Activated naive CD8-positive, alpha-beta T cell (primary cell): ENCODE results near the gene SERPINB12.

Experiments used
- H3K27ac Mint-ChIP-seq: one replicate; pipeline ENCODE4 v1.8.0; 2021; ENCODE audit warnings: mixed read lengths
- H3K27me3 Mint-ChIP-seq: one replicate; pipeline ENCODE4 v1.8.0; 2021; ENCODE audit warnings: mixed read lengths
- H3K36me3 Mint-ChIP-seq: one replicate; pipeline ENCODE4 v1.8.0; 2021; ENCODE audit warnings: mixed read lengths
- H3K4me1 Mint-ChIP-seq: one replicate; pipeline ENCODE4 v1.8.0; 2021; ENCODE audit warnings: low read depth, mixed read lengths
- H3K4me3 Mint-ChIP-seq: one replicate; pipeline ENCODE4 v1.8.0; 2021; ENCODE audit warnings: mild to moderate bottlenecking, mixed read lengths
- H3K9me3 Mint-ChIP-seq: one replicate; pipeline ENCODE4 v1.8.0; 2021; ENCODE audit warnings: low read depth, mixed read lengths

Gene SERPINB12

GRCh38 chr18:63604791-63605567 is 62.8 kb downstream of the SERPINB12 start:
- Mint-ChIP-seq H3K27me3 (no peaks in the 10 kb centered on the region), H3K4me3 (no peak overlapping the region), H3K27ac (no peak overlapping the region), H3K36me3 (no peaks in the 10 kb centered on the region), H3K4me1 (no peaks in the 10 kb centered on the region), H3K9me3 (no peaks in the 10 kb centered on the region)

GRCh38 chr18:63606526-63606925 is 64.4 kb downstream of the SERPINB12 start:
- Mint-ChIP-seq H3K9me3 (no peaks in the 10 kb centered on the region), H3K36me3 (no peaks in the 10 kb centered on the region), H3K4me3 (no peak overlapping the region), H3K27me3 (peaks cover 3% of the 10 kb centered on the region), H3K4me1 (no peaks in the 10 kb centered on the region), H3K27ac (no peak overlapping the region)

GRCh38 chr18:63613420-63613819 is 71.3 kb downstream of the SERPINB12 start:
- H3K27ac Mint-ChIP-seq, result no peak overlapping the region
- H3K36me3 Mint-ChIP-seq, result no peaks in the 10 kb centered on the region
- H3K9me3 Mint-ChIP-seq, result no peaks in the 10 kb centered on the region
- H3K27me3 Mint-ChIP-seq, result peaks cover 8% of the 10 kb centered on the region
- H3K4me1 Mint-ChIP-seq, result no peaks in the 10 kb centered on the region
- H3K4me3 Mint-ChIP-seq, result no peak overlapping the region

DNA sequence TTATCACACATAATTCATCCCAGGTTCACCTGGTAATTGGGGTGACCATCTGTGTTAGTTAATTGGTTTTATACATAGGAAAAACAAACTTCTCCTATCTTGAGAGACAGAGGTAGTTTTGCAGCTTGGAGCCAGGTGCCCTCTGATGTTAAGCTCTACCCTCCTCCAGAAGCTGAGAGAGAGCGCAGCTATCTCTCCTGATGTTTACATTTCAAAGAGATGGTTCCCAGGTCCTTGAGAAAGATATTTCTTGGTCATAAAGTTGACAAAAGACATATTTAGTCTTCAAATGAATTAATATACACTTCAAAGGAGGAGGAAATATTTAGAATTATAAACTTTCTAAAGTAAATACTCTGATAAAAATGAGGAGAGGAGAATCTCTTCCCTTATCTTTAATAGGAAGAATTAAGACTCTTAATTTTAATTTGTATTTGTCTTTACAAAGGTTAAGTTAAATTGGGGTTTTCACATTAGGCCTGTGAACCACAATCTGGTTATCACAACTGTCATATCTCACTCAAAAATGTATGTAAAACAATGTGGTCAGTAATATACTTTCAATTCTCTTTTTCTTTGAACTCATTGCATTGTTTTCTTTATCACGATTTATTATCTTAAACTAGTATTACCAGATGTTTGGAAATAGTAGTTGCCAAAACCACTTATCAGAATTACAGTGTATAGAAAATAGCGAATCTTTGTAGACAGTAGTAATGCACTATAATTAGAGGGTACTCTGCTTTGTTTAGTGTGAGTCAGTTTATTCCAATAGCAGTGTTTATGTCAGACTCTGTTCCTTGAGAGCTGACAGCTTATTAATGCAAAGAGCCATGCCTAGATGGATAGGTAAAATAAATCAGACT is 75.1 kb downstream of the SERPINB12 start:
- Mint-ChIP-seq H3K27ac (no peak overlapping the region), H3K27me3 (peaks cover 5% of the 10 kb centered on the region)

DNA sequence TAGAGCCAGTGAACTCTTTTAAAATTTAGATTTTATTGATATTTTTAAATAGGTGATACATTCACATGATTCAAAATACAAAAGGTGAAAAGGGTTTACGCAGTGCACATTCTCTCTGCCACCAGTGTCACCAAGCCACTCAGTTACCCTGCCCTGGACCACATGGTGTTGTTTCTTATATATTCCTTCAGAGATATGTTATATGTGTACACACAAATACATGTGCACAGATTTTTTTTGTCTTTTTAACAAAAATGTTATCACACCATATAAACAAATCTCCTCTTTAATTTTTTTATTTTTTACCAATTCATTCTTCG is 75.7 kb downstream of the SERPINB12 start:
- Mint-ChIP-seq H3K4me1 (no peaks in the 10 kb centered on the region), H3K4me3 (no peak overlapping the region), H3K27ac (no peak overlapping the region), H3K36me3 (no peaks in the 10 kb centered on the region), H3K27me3 (peaks cover 3% of the 10 kb centered on the region), H3K9me3 (peaks cover 10% of the 10 kb centered on the region)

More for the DNA sequence above, 75.1 kb downstream of the SERPINB12 start:
- no peaks in the 10 kb centered on the region for H3K36me3 Mint-ChIP-seq
- no peaks in the 10 kb centered on the region for H3K4me1 Mint-ChIP-seq
- H3K4me3 Mint-ChIP-seq, result no peak overlapping the region
- H3K9me3 Mint-ChIP-seq, result peaks cover 7% of the 10 kb centered on the region
